IPS-15b (cell line): ENCODE measurements around the gene RBCK1.
A peak's percentile ranks its signal among the peaks of the same experiment; 100 is the strongest.

ENCODE experiments used
- H3K27me3 ChIP-seq: one replicate; pipeline ENCODE4 v1.6.1; 2013; ENCODE audit warnings: low read length; ENCODE audit not compliant: control insufficient read depth, insufficient read depth
- H3K36me3 ChIP-seq: one replicate; pipeline ENCODE4 v1.6.1; 2013; ENCODE audit warnings: low read length; ENCODE audit not compliant: control insufficient read depth, insufficient read depth
- H3K4me1 ChIP-seq: one replicate; pipeline ENCODE4 v1.6.1; 2013; ENCODE audit warnings: mild to moderate bottlenecking, low read length; ENCODE audit not compliant: control insufficient read depth, insufficient read depth
- H3K4me3 ChIP-seq: one replicate; pipeline ENCODE4 v1.5.1; 2013; ENCODE audit warnings: low read depth, low read length
- H3K9ac ChIP-seq: one replicate; pipeline ENCODE4 v1.6.1; 2013; ENCODE audit warnings: low read depth, mild to moderate bottlenecking, low read length
- H3K9me3 ChIP-seq: one replicate; pipeline ENCODE4 v1.6.1; 2013; ENCODE audit warnings: mild to moderate bottlenecking, low read length; ENCODE audit not compliant: control insufficient read depth, insufficient read depth

The RBCK1 gene

GRCh38 chr20:428658-429200, 20.6 kb downstream of the RBCK1 start:
- Histone ChIP-seq H3K4me1 (no peaks in the 10 kb centered on the region), H3K4me3 (no peak overlapping the region), H3K27me3 (peaks cover 4% of the 10 kb centered on the region), H3K9me3 (no peaks in the 10 kb centered on the region), H3K9ac (no peak overlapping the region), H3K36me3 (peaks cover 17% of the 10 kb centered on the region)

- H3K36me3 ChIP-seq: peaks cover 17% of the 10 kb centered on the region
- peaks cover 10% of the 10 kb centered on the region for H3K27me3 ChIP-seq
Measured at GRCh38 chr20:430091-430999, 22.2 kb downstream of the RBCK1 start.

GRCh38 chr20:431012-431904, 23.2 kb downstream of the RBCK1 start:
- Histone ChIP-seq H3K9me3 (no peaks in the 10 kb centered on the region), H3K4me1 (peaks cover 2% of the 10 kb centered on the region), H3K27me3 (peaks cover 19% of the 10 kb centered on the region), H3K36me3 (peaks cover 22% of the 10 kb centered on the region), H3K9ac (no peak overlapping the region), H3K4me3 (no peak overlapping the region)

More at GRCh38 chr20:430091-430999, 22.2 kb downstream of the RBCK1 start:
- Histone ChIP-seq H3K4me1 (peaks cover 2% of the 10 kb centered on the region), H3K9ac (no peak overlapping the region), H3K4me3 (no peak overlapping the region), H3K9me3 (no peaks in the 10 kb centered on the region)

GRCh38 chr20:432208-432607, 24.1 kb downstream of the RBCK1 start:
- Histone ChIP-seq H3K9me3 (no peaks in the 10 kb centered on the region), H3K27me3 (peaks cover 21% of the 10 kb centered on the region), H3K36me3 (peaks cover 26% of the 10 kb centered on the region), H3K4me1 (peaks cover 2% of the 10 kb centered on the region), H3K9ac (no peak overlapping the region), H3K4me3 (no peak overlapping the region)

GRCh38 chr20:432677-433299, 24.7 kb downstream of the RBCK1 start:
- H3K4me3 ChIP-seq: no peak overlapping the region
- no peak overlapping the region for H3K9ac ChIP-seq
- no peaks in the 10 kb centered on the region for H3K9me3 ChIP-seq
- H3K27me3 ChIP-seq: peaks cover 21% of the 10 kb centered on the region
- H3K4me1 ChIP-seq: peaks cover 2% of the 10 kb centered on the region
- H3K36me3 ChIP-seq: peaks cover 25% of the 10 kb centered on the region

- H3K9ac ChIP-seq: no peak overlapping the region
- no peaks in the 10 kb centered on the region for H3K9me3 ChIP-seq
- H3K27me3 ChIP-seq: peaks cover 21% of the 10 kb centered on the region
- no peak overlapping the region for H3K4me3 ChIP-seq
- H3K4me1 ChIP-seq: peaks cover 2% of the 10 kb centered on the region
- peaks cover 29% of the 10 kb centered on the region for H3K36me3 ChIP-seq
Measured at GRCh38 chr20:433300-433975, 25.3 kb downstream of the RBCK1 start.

- Histone ChIP-seq H3K9me3 (no peaks in the 10 kb centered on the region), H3K4me3 (peak overlapping the region; percentile 9), H3K4me1 (peaks cover 2% of the 10 kb centered on the region), H3K27me3 (peaks cover 21% of the 10 kb centered on the region), H3K9ac (no peak overlapping the region), H3K36me3 (peaks cover 34% of the 10 kb centered on the region)
Measured at GRCh38 chr20:434221-434620, 26.1 kb downstream of the RBCK1 start.

GRCh38 chr20:434661-435419, 26.7 kb downstream of the RBCK1 start:
- H3K36me3 ChIP-seq: peaks cover 33% of the 10 kb centered on the region
- no peaks in the 10 kb centered on the region for H3K9me3 ChIP-seq
- peak overlapping the region; percentile 9 for H3K4me3 ChIP-seq
- H3K9ac ChIP-seq: no peak overlapping the region
- peaks cover 21% of the 10 kb centered on the region for H3K27me3 ChIP-seq
- H3K4me1 ChIP-seq: peaks cover 2% of the 10 kb centered on the region

GRCh38 chr20:435558-435957, 27.5 kb downstream of the RBCK1 start:
- H3K9me3 ChIP-seq: no peaks in the 10 kb centered on the region
- no peak overlapping the region for H3K4me3 ChIP-seq
- H3K36me3 ChIP-seq: peaks cover 36% of the 10 kb centered on the region
- peaks cover 21% of the 10 kb centered on the region for H3K27me3 ChIP-seq
- peaks cover 2% of the 10 kb centered on the region for H3K4me1 ChIP-seq
- no peak overlapping the region for H3K9ac ChIP-seq

GRCh38 chr20:436476-436875, 28.4 kb downstream of the RBCK1 start:
- no peak overlapping the region for H3K9ac ChIP-seq
- H3K4me1 ChIP-seq: peaks cover 2% of the 10 kb centered on the region
- H3K36me3 ChIP-seq: peaks cover 40% of the 10 kb centered on the region
- H3K9me3 ChIP-seq: no peaks in the 10 kb centered on the region
- no peak overlapping the region for H3K4me3 ChIP-seq
- H3K27me3 ChIP-seq: peaks cover 21% of the 10 kb centered on the region
